ENCODE results near the gene MAJIN. TPM values are rescaled to one million over a fixed set of nuclear protein-coding genes. Genes with fewer than 3 reads are reported as not detected.
"Not testable (repeated sequence)": the region's sequence is repeated elsewhere in the genome, so short reads cannot be mapped to it uniquely, and the experiment has no call there.

The MAJIN gene
- total RNA-seq, 4 donors from 2014 or later = not detected

- peaks cover 20 to 23% (median 20%) of the 10 kb centered on the region in 4 donors for H3K4me1 ChIP-seq
- peaks cover 0 to under 1% (median 0%) of the 10 kb centered on the region in 4 donors for H3K27me3 ChIP-seq
- no peak overlapping the region for H3K27ac ChIP-seq (replicated peaks in 1 of 4)
- DNase-seq (ENCODE audit: extremely low spot score) = no peak
- intact Hi-C loops (cut with DNase I) = no loop called here
- WGBS = 73% methylated on average over 6 of the region's 6 CpGs
- no peak overlapping the region for H3K4me3 ChIP-seq
- H3K9me3 ChIP-seq = no peaks in the 10 kb centered on the region
- no peaks in the 10 kb centered on the region for H3K36me3 ChIP-seq
- no peak for TF ChIP-seq POLR2A (IDR thresholded peaks at IDR 0.05; ENCODE audit: low read depth)
- no peak for TF ChIP-seq CTCF (IDR thresholded peaks at IDR 0.05)
- TF ChIP-seq POLR2AphosphoS5 (IDR thresholded peaks at IDR 0.05) = no peak
- no peak for TF ChIP-seq EP300 (IDR thresholded peaks at IDR 0.05)
Measured at GRCh38 chr11:64987998-64988854, 16.3 kb upstream of the MAJIN start.

- H3K27ac ChIP-seq (replicated peaks in 1 of 4); intact Hi-C loops (cut with DNase I); H3K4me1 ChIP-seq; H3K9me3 ChIP-seq; H3K36me3 ChIP-seq; H3K4me3 ChIP-seq; H3K27me3 ChIP-seq; DNase-seq (ENCODE audit: extremely low spot score): not testable (repeated sequence)
- WGBS = 78% methylated on average over 5 of the region's 5 CpGs
Measured at GRCh38 chr11:64983339-64983738, 11.4 kb upstream of the MAJIN start.

- Histone ChIP-seq H3K4me1 (peaks cover 6 to 10% (median 10%) of the 10 kb centered on the region in 4 donors), H3K27ac (replicated peaks in 1 of 4) (no peak overlapping the region), H3K36me3 (no peaks in the 10 kb centered on the region), H3K27me3 (peaks cover 0 to 7% (median 0%) of the 10 kb centered on the region in 4 donors), H3K9me3 (no peaks in the 10 kb centered on the region), H3K4me3 (no peak overlapping the region)
- WGBS = 69% methylated on average over 2 of the region's 2 CpGs
- DNase-seq (ENCODE audit: extremely low spot score) = no peak
- TF ChIP-seq POLR2A (IDR thresholded peaks at IDR 0.05; ENCODE audit: low read depth) (no peak), EP300 (IDR thresholded peaks at IDR 0.05) (no peak)
- intact Hi-C loops (cut with DNase I) = no loop called here
Measured at GRCh38 chr11:64976651-64977050, 4.7 kb upstream of the MAJIN start.

GRCh38 chr11:64974124-64974523, 2.2 kb upstream of the MAJIN start:
- TF ChIP-seq CTCF (IDR thresholded peaks at IDR 0.05) (no peak), EP300 (IDR thresholded peaks at IDR 0.05) (no peak)
- peaks cover 0 to 7% (median 0%) of the 10 kb centered on the region in 4 donors for H3K27me3 ChIP-seq
- 76% methylated on average over 5 of the region's 5 CpGs for WGBS
- no peak overlapping the region for H3K27ac ChIP-seq (replicated peaks in 1 of 4)
- no peaks in the 10 kb centered on the region for H3K36me3 ChIP-seq
- no peak overlapping the region for H3K4me3 ChIP-seq
- H3K9me3 ChIP-seq = no peaks in the 10 kb centered on the region
- intact Hi-C loops (cut with DNase I) = no loop called here
- H3K4me1 ChIP-seq = peaks cover 8 to 14% (median 13%) of the 10 kb centered on the region in 4 donors
- DNase-seq (ENCODE audit: extremely low spot score) = no peak

- TF ChIP-seq EP300 (IDR thresholded peaks at IDR 0.05) = no peak
- TF ChIP-seq POLR2AphosphoS5 (IDR thresholded peaks at IDR 0.05) = no peak
- TF ChIP-seq POLR2A (IDR thresholded peaks at IDR 0.05; ENCODE audit: low read depth) = no peak
- no peak for TF ChIP-seq CTCF (IDR thresholded peaks at IDR 0.05)
- no peaks in the 10 kb centered on the region for H3K36me3 ChIP-seq
- H3K4me3 ChIP-seq = no peak overlapping the region
- H3K4me1 ChIP-seq = peaks cover 8 to 14% (median 13%) of the 10 kb centered on the region in 4 donors
- intact Hi-C loops (cut with DNase I) = no loop called here
- 90% methylated on average over 8 of the region's 8 CpGs for WGBS
- H3K27ac ChIP-seq (replicated peaks in 1 of 4) = no peak overlapping the region
- H3K27me3 ChIP-seq = peaks cover 0 to under 1% (median 0%) of the 10 kb centered on the region in 4 donors
- DNase-seq (ENCODE audit: extremely low spot score) = no peak
- H3K9me3 ChIP-seq = no peaks in the 10 kb centered on the region
Measured at GRCh38 chr11:64970731-64971151, 1.2 kb downstream of the MAJIN start.

All from esophagus muscularis mucosa (tissue), 4 donors.